ENCODE results near the gene STARD6.
A peak's percentile ranks its signal among the peaks of the same experiment; 100 is the strongest.

The STARD6 gene

GRCh38 chr18:54296062-54296461 lies 61.6 kb downstream of the STARD6 start:
- no peak overlapping the region for H3K4me3 ChIP-seq (ENCODE audit: low read depth in 1 of 2, low read length in 2 of 2)
- H4K20me1 ChIP-seq (ENCODE audit: insufficient read depth, low read length) = no peaks in the 10 kb centered on the region
- no peak for DNase-seq
- peaks cover 3% of the 10 kb centered on the region for H3K9me3 ChIP-seq (ENCODE audit: insufficient read depth, low read length, severe bottlenecking)
- no peak overlapping the region for H3K27ac ChIP-seq (ENCODE audit: low read length)
- no peaks in the 10 kb centered on the region for H3K27me3 ChIP-seq (ENCODE audit: insufficient read depth, low read length, poor library complexity)
- H2AFZ ChIP-seq (ENCODE audit: low read depth, low read length) = no peak overlapping the region
- H3K9ac ChIP-seq (ENCODE audit: low read depth, low read length) = no peak overlapping the region
- H3K4me2 ChIP-seq (ENCODE audit: insufficient read depth, low read length) = no peak overlapping the region
- peaks cover 14% of the 10 kb centered on the region; the same call in 1 of the 2 replicates for H3K36me3 ChIP-seq (ENCODE audit: insufficient read depth, low read length)
- no peak for ATAC-seq (ENCODE audit: insufficient read depth, low read depth)
- H3K4me1 ChIP-seq (ENCODE audit: insufficient read depth, low read length) = no peaks in the 10 kb centered on the region
- no peaks in the 10 kb centered on the region for H3K79me2 ChIP-seq (ENCODE audit: insufficient read depth, low read length)
- no peak for TF ChIP-seq CTCF (IDR thresholded peaks at IDR 0.05; ENCODE audit: borderline replicate concordance, extremely low read depth, low read length, poor library complexity, severe bottlenecking)
- TF ChIP-seq EZH2 (IDR thresholded peaks at IDR 0.05; ENCODE audit: borderline replicate concordance, low read depth, low read length, severe bottlenecking) = no peak

GRCh38 chr18:54294274-54294673 lies 63.4 kb downstream of the STARD6 start:
- TF ChIP-seq CTCF (IDR thresholded peaks at IDR 0.05; ENCODE audit: borderline replicate concordance, extremely low read depth, low read length, poor library complexity, severe bottlenecking) (no peak), EZH2 (IDR thresholded peaks at IDR 0.05; ENCODE audit: borderline replicate concordance, low read depth, low read length, severe bottlenecking) (no peak)
- Histone ChIP-seq H3K9ac (ENCODE audit: low read depth, low read length) (no peak overlapping the region), H3K79me2 (ENCODE audit: insufficient read depth, low read length) (no peaks in the 10 kb centered on the region), H3K9me3 (ENCODE audit: insufficient read depth, low read length, severe bottlenecking) (peaks cover 3% of the 10 kb centered on the region), H3K4me1 (ENCODE audit: insufficient read depth, low read length) (no peaks in the 10 kb centered on the region), H3K4me3 (ENCODE audit: low read depth in 1 of 2, low read length in 2 of 2) (no peak overlapping the region), H2AFZ (ENCODE audit: low read depth, low read length) (no peak overlapping the region), H3K27me3 (ENCODE audit: insufficient read depth, low read length, poor library complexity) (no peaks in the 10 kb centered on the region), H3K27ac (ENCODE audit: low read length) (no peak overlapping the region), H3K36me3 (ENCODE audit: insufficient read depth, low read length) (peaks cover 15% of the 10 kb centered on the region), H4K20me1 (ENCODE audit: insufficient read depth, low read length) (no peaks in the 10 kb centered on the region), H3K4me2 (ENCODE audit: insufficient read depth, low read length) (no peak overlapping the region)
- DNase-seq (no peak), ATAC-seq (ENCODE audit: insufficient read depth, low read depth) (no peak)

GRCh38 chr18:54284981-54285785 lies 72.5 kb downstream of the STARD6 start:
- H3K27ac ChIP-seq (ENCODE audit: low read length) = no peak overlapping the region
- ATAC-seq (ENCODE audit: insufficient read depth, low read depth) = 0 out of 3 replicates have a peak, but pooled peaks have one; percentile 44
- peaks cover 4% of the 10 kb centered on the region for H3K9me3 ChIP-seq (ENCODE audit: insufficient read depth, low read length, severe bottlenecking)
- no peak overlapping the region for H2AFZ ChIP-seq (ENCODE audit: low read depth, low read length)
- H3K9ac ChIP-seq (ENCODE audit: low read depth, low read length) = no peak overlapping the region
- H3K36me3 ChIP-seq (ENCODE audit: insufficient read depth, low read length) = peaks cover 56% of the 10 kb centered on the region
- no peaks in the 10 kb centered on the region for H3K27me3 ChIP-seq (ENCODE audit: insufficient read depth, low read length, poor library complexity)
- no peak overlapping the region for H3K4me2 ChIP-seq (ENCODE audit: insufficient read depth, low read length)
- H3K4me1 ChIP-seq (ENCODE audit: insufficient read depth, low read length) = no peaks in the 10 kb centered on the region
- no peak for DNase-seq
- no peak overlapping the region for H3K4me3 ChIP-seq (ENCODE audit: low read depth in 1 of 2, low read length in 2 of 2)
- H4K20me1 ChIP-seq (ENCODE audit: insufficient read depth, low read length) = no peaks in the 10 kb centered on the region
- TF ChIP-seq CTCF (IDR thresholded peaks at IDR 0.05; ENCODE audit: borderline replicate concordance, extremely low read depth, low read length, poor library complexity, severe bottlenecking) = no peak
- TF ChIP-seq EZH2 (IDR thresholded peaks at IDR 0.05; ENCODE audit: borderline replicate concordance, low read depth, low read length, severe bottlenecking) = no peak
- no peaks in the 10 kb centered on the region for H3K79me2 ChIP-seq (ENCODE audit: insufficient read depth, low read length)
